ENCODE data around the gene UNC13C. TPM values are rescaled to one million over a fixed set of nuclear protein-coding genes. Genes with fewer than 3 reads are reported as not detected.

UNC13C gene
- total RNA-seq, 4 donors from 2014 or later = under 0.01 to 0.79 (median 0.09) TPM; not detected in 1

- TF ChIP-seq, protein P1, sequence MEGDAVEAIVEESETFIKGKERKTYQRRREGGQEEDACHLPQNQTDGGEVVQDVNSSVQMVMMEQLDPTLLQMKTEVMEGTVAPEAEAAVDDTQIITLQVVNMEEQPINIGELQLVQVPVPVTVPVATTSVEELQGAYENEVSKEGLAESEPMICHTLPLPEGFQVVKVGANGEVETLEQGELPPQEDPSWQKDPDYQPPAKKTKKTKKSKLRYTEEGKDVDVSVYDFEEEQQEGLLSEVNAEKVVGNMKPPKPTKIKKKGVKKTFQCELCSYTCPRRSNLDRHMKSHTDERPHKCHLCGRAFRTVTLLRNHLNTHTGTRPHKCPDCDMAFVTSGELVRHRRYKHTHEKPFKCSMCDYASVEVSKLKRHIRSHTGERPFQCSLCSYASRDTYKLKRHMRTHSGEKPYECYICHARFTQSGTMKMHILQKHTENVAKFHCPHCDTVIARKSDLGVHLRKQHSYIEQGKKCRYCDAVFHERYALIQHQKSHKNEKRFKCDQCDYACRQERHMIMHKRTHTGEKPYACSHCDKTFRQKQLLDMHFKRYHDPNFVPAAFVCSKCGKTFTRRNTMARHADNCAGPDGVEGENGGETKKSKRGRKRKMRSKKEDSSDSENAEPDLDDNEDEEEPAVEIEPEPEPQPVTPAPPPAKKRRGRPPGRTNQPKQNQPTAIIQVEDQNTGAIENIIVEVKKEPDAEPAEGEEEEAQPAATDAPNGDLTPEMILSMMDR (IDR thresholded peaks at IDR 0.05) = no peak
- DNase-seq (ENCODE audit: low spot score) = no peak
- no peak for ATAC-seq (ENCODE audit: low FRiP score)
Measured at GRCh38 chr15:54277834-54278233, 299.6 kb downstream of the UNC13C start.

GRCh38 chr15:54280726-54281125, 302.5 kb downstream of the UNC13C start:
- TF ChIP-seq, protein P1 (IDR thresholded peaks at IDR 0.05) = no peak
- ATAC-seq (ENCODE audit: low FRiP score) (no peak), DNase-seq (ENCODE audit: low spot score) (no peak)

GRCh38 chr15:54282228-54282836, 304.1 kb downstream of the UNC13C start:
- no peak for DNase-seq (ENCODE audit: low spot score)
- ATAC-seq (ENCODE audit: low FRiP score) = no peak

GRCh38 chr15:54288049-54288448, 309.8 kb downstream of the UNC13C start:
- DNase-seq (ENCODE audit: low spot score) (no peak), ATAC-seq (ENCODE audit: low FRiP score) (no peak)
- TF ChIP-seq, protein P1 (IDR thresholded peaks at IDR 0.05) = no peak

More at GRCh38 chr15:54282228-54282836, 304.1 kb downstream of the UNC13C start:
- TF ChIP-seq, protein P1 (IDR thresholded peaks at IDR 0.05) = no peak

DNA sequence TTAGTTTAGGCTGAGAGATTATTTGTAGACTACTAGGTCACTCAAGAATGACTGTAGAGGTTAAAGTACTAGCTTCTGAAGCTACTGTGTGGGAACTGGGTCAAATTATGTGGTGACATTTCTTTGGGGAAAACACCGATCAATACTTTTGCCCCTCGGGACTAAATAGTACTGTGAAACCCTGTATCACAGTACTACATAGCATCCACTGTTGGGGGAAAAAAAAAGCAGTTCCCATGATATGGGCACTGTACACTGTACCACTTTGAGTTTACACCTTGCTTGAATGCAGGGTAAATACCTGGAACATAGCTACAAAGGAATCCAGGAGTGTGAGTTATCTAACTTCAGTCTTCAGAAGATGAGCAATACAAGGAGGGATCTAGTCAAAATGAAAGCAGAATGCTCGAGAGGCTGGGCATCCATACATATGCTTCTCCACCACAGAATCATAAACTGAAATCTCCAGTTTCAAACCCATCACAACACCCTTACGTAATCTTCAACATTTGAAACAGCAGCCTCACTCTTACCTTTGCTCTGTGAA, 311.4 kb downstream of the UNC13C start:
- TF ChIP-seq, protein P1 (IDR thresholded peaks at IDR 0.05) = no peak
- DNase-seq (ENCODE audit: low spot score) = no peak
- no peak for ATAC-seq (ENCODE audit: low FRiP score)

GRCh38 chr15:54298396-54298795, 320.2 kb downstream of the UNC13C start:
- ATAC-seq (ENCODE audit: low FRiP score) = no peak
- TF ChIP-seq, protein P1 (IDR thresholded peaks at IDR 0.05) = no peak

DNA sequence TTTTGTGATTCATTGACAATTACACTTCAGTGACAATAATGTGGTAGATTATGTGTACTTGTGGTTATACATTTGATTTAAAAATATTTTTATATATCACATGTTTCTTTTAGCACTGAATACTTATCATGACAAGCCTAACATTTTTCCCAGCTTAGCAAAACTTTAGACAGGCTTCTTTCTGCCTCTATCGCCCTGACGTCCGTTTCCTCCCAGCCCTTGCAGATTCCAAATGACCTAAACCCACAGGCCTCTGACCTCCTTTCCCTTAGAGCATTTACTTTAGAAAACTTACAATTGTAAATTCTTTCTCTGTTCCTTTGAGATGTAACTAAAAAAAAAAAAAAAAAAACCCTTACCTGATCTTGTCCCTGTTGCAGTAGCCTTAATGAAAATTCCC, 326.1 kb downstream of the UNC13C start:
- TF ChIP-seq, protein P1 (IDR thresholded peaks at IDR 0.05) = no peak
- ATAC-seq (ENCODE audit: low FRiP score) = no peak
- no peak for DNase-seq (ENCODE audit: low spot score)

More at GRCh38 chr15:54298396-54298795, 320.2 kb downstream of the UNC13C start:
- no peak for DNase-seq (ENCODE audit: low spot score)

All from omental fat pad (tissue), 4 donors.